ENCODE results near the gene SARM1.
"Not testable (repeated sequence)": the region's sequence is repeated elsewhere in the genome, so short reads cannot be mapped to it uniquely, and the experiment has no call there.

Gene SARM1

DNA sequence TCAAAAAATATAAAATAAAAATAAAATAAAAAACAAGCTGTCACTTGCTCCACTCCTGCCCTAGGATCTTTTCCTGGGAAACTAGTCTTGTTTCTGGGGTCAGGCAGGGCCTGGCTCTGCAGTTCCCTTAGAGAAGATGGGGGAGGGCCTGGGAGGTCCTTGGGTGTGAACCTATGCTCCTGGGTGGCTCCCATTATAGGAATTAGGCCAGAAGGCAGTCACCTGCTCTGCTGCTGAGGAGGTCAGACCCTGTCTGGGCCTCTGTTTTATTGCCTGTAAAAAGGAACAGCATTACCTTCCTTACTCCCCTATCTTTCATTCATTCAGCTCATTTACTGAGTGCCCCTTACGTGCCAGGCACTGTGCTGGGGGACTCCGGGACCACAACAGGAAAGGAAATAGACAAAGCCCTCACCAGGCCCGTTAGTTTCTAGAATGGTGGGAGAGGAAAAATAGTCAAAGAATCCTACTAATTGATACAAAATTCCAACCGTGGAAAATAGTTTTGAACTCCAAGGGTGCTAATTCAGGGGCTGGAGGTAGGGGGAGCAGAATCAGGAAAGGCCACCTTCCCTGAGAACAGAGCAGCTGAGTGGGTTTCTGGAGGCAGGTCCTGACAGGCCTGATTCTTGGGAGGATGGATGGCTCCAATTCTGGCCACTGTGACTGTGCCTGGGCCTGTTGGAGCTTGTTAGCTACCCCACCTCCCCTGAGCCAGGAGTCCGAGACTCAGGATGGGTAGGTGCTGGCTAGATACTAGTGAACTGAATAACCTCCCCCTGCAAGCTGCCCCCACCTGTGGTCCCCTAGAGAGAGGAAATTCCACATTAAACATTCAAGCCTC lies 35.9 kb downstream of the SARM1 start:
- H3K4me3 ChIP-seq (ENCODE audit: low read depth, low read length), result no peak overlapping the region
- DNase-seq (ENCODE audit: low read depth), result no peak

DNA sequence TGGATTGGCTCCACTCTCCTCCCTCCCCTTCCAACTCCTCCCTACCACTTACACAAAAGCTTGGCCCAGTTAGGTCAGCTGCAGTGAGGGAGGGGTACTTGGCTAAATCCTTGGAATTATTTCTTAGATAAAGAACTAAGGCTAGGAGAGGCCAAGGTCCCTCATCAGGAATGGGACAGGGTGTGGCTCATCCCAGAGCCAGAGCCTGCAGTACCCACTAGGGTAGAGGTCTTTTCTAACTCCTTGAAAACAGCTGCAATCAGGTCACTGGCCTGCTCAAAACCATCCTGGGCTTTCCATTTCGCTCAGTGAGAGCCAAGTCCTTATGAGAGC lies 36.4 kb downstream of the SARM1 start:
- no peak for DNase-seq (ENCODE audit: low read depth)
- H3K4me3 ChIP-seq (ENCODE audit: low read depth, low read length), result no peak overlapping the region

DNA sequence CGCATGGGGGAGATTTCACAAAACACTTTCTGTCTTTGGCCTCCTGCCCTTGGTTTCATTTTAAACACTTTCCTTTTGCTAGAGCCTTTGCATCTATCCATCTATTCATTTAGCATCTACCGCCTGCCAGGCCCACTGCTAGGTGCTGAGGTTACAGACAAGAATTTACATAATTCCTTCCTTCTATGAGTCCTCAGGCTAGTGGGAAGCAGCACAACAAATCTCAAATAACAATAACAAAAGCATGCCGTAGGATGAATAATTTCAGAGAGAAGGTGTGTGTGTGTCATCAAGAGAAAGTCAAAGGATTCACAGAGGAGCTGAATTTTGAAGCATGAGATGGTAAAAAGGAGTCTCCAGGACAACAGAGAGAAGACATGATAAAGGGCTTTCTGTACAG lies 40.6 kb downstream of the SARM1 start:
- no peak for DNase-seq (ENCODE audit: low read depth)
- no peak overlapping the region for H3K4me3 ChIP-seq (ENCODE audit: low read depth, low read length)

DNA sequence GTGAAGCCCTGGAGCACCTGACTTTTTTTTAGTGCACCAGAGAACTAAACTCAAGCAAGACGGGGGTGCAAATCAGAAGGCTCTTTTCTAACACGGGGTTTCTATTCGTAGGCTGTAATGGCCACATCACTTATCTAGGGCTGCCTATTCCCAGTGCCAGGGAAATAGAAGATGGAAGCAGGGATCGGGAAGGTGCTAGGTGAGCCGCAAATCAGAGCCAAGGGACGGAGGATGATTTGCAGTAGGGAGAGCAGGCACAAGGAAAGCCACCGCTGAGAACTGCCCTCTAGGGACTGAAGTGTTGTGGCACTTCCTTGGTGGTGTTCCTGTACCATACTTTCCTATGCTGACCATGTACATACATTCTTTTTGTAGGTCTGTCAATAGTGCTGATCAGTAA lies 42.3 kb downstream of the SARM1 start:
- no peak overlapping the region for H3K4me3 ChIP-seq (ENCODE audit: low read depth, low read length)
- DNase-seq (ENCODE audit: low read depth), result no peak

DNA sequence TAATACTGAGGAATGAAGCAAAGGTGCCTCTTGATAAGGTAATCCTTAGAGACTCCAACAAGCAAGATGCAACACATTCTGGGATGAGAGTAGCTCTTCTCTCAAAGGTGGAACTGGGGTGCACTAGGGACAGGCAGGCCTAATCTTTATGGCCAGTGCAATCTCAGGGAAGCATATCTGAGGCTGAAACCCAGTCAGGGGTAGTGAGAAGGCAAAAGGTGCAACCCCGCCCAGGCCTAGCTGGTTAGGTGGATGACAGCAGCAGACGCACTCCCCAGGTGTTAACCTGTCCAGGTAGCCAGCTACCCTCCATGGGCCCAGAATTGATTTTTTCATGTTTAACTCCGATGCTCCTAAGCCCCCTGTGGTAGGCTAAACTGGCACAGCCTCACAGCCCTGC lies 44.4 kb downstream of the SARM1 start:
- DNase-seq (ENCODE audit: low read depth), result no peak

DNA sequence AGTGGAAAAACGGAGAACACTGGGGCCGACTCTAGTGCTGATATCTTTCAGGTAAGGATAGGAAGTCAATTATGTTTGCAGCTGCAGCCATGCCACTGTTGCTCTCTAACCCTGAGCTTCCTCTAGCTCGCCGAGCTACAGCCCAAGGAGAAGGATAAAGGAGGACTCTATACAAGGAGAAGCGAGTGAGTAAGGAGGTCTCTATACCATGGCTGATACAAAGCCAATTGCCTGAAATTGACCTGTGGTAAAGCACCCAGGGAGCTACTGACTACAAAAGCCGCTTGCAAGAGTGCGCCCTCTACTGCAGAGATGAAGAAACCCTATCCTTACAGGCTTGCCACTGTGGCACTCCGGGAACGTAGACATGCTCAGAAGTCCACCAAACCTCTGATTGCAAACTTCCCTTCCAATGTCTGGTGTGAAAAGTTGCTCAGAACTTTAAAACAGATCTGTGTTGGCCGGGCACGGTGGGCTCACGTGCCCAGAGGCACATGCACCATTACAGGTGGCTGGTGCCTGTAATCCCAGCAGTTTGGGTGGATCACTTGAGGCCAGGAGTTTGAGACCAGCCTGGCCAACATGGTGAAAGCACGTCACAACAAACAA lies 45.3 kb downstream of the SARM1 start:
- DNase-seq (ENCODE audit: low read depth), result no peak
- H3K4me3 ChIP-seq (ENCODE audit: low read depth, low read length), result no peak overlapping the region

More for the DNA sequence above, 44.4 kb downstream of the SARM1 start:
- H3K4me3 ChIP-seq (ENCODE audit: low read depth, low read length), result no peak overlapping the region

DNA sequence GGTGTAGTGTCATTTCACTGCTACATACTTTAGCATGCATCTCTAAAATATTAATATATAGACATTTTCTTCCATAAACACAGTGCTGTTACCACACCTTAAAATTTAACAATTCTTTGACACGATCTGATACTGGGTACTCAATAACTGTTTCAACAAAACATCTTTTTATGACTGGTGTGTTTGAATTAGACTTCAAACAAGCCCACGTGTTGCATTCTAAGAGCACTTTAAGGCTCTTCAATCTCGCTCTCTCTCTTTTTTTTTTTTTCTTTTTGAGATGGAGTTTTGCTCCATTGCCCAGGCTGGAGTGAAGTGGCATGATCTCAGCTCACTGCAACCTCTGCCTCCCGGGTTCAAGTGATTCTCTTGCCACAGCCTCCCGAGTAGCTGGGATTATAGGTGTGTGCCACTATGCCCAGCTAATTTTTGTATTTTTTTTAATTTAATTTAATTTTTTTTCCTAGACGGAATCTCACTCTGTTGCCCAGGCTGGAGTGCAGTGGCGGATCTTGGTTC lies 50.4 kb downstream of the SARM1 start:
- no peak overlapping the region for H3K4me3 ChIP-seq (ENCODE audit: low read depth, low read length)
- no peak for DNase-seq (ENCODE audit: low read depth)

DNA sequence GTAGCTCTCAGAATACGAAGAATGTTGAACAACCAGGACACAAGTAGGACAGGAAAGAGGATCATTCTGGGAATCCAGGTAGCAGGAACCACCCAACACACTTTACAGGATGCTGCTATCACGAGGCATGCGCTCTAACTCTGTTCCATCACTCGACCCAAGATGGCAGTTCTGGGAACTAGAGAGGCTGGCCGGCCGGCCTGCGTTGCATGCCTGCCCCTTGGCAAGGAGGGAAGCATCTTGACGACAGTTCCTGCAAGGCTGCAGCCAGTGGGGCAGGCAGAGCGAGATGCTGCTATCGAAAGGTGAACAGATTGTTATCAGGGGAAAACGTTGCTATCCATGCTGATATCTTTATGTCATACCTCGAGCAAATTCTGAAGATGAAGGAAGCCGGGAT lies 53.7 kb downstream of the SARM1 start:
- no peak for DNase-seq (ENCODE audit: low read depth)
- no peak overlapping the region for H3K4me3 ChIP-seq (ENCODE audit: low read depth, low read length)

DNA sequence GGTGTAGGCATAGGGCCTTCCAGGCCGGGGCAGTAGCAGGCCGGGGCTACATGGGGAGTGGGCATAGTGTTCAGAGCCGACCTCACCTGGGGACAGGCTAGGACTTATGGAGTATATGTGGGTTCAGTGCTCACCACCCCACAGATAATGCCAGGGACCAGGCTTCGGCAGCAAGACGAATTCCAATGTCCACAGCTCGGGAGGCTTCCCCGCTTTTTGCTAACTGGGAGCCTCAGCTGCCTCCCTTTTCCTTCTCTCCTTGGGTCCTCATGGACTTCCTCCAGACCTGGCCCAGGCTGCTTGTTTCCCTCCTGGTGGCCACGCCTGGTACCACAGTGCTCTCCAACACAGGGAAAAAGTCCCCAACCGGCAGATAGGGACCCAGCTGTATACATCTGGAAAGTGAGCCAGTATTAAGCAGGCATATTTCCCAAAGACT lies 54.6 kb downstream of the SARM1 start:
- H3K4me3 ChIP-seq (ENCODE audit: low read depth, low read length), result no peak overlapping the region
- no peak for DNase-seq (ENCODE audit: low read depth)

DNA sequence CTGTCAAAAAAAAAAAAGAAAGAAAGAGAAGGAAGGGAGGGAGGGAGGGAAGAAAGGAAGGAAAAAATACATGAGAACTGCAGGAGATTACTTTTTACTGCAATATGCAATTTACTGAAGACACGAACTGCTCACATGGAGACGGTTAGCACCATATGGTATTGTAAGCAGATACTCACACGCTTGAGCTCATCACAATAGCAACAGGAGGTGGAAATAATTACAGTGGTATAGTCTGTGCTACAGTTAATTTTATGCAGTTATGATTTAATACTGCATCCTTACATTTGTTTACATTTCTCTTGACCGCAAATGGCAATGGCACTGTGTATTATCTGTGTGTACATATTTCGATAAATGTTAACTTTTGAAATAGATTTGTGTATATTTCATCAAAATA lies 55.9 kb downstream of the SARM1 start:
- H3K4me3 ChIP-seq (ENCODE audit: low read depth, low read length), result no peak overlapping the region
- DNase-seq (ENCODE audit: low read depth), result no peak

DNA sequence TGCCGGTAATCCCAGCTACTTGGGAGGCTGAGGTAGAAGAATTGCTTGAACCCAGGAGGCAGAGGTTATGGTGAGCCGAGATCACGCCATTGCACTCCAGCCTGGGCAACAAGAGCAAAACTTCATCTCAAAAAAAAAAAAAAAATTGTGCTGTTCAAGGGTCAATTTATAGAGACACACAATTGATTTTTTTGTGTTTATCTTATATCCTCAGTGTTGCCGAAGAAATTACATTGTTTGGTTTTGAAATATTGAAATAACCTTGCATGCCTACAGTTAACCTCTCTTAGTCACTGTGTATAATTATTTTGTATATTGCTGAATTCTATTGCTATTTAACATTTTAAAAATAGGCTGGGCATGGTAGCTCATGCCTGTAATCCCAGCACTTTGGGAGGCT lies 56.5 kb downstream of the SARM1 start:
- DNase-seq (ENCODE audit: low read depth); H3K4me3 ChIP-seq (ENCODE audit: low read depth, low read length): not testable (repeated sequence)

DNA sequence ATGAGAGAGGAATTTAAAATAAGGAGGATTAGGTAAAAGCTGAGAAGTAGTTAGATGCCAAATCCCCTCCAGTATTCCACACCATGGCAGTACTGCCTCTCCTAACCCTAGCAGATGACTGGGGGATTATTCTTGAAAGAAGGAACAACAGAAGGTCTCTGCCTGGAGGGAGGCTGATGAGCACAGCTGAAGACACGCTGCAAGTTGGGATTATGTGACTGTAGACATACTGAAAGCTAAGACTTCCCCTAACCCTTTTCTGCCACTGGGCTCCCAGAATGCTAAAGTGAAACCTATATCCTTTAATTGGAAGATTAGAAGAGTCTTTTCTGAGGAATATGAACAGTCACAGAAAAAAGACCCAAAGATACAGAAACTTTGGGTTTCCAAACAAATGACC lies 62.2 kb downstream of the SARM1 start:
- DNase-seq (ENCODE audit: low read depth), result no peak
- H3K4me3 ChIP-seq (ENCODE audit: low read depth, low read length), result no peak overlapping the region

DNA sequence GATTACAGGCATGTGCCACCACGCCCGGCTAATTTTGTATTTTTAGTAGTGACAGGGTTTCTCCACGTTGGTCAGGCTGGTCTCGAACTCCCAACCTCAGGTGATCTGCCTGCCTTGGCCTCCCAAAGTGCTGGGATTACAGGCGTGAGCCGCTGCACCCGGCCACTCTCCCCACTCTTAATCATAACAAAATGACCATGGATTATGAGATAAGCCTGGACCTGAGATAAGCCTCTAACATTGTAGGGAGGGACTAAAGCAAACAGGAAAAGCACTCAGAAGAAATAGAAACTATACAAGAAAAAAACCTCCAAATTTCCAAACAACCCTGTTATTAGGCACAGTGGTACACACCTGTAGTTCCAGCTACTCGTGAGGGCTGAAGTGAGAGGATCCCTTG lies 62.8 kb downstream of the SARM1 start:
- not testable (repeated sequence) for DNase-seq (ENCODE audit: low read depth); H3K4me3 ChIP-seq (ENCODE audit: low read depth, low read length)

DNA sequence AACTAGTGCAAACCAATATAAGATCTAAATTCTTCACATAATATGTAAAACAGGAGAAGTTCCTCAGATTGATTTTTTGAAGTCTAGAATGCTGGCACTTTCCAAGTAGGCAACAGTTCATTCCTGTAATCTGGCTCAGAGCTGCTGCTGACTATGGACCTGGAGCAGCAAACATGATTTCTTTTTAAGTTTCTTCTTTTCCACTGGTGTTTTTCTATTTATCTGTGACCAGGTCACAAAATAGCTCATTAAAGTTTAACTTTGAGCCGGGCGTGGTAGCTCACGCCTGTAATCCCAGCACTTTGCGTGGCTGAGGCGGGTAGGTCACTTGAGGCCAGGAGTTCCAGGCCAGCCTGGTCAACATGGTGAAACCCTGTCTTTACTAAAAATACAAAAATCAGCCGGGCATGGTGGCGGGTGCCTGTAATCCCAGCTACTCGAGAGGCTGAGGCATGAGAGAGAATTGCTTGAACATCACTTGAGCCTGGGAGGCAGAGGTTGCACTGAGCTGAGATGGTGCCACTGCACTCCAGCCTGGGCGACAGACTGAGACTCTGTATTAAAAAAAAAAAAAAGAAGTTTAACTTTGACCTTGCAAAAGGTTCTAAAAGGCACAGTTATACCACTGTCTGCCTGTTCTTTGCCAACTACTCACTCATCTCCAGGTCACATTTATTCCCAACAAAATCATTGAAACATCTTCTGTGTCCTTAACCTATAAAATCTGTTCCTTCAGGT lies 72.6 kb downstream of the SARM1 start:
- no peak overlapping the region for H3K4me3 ChIP-seq (ENCODE audit: low read depth, low read length)
- no peak for DNase-seq (ENCODE audit: low read depth)

DNA sequence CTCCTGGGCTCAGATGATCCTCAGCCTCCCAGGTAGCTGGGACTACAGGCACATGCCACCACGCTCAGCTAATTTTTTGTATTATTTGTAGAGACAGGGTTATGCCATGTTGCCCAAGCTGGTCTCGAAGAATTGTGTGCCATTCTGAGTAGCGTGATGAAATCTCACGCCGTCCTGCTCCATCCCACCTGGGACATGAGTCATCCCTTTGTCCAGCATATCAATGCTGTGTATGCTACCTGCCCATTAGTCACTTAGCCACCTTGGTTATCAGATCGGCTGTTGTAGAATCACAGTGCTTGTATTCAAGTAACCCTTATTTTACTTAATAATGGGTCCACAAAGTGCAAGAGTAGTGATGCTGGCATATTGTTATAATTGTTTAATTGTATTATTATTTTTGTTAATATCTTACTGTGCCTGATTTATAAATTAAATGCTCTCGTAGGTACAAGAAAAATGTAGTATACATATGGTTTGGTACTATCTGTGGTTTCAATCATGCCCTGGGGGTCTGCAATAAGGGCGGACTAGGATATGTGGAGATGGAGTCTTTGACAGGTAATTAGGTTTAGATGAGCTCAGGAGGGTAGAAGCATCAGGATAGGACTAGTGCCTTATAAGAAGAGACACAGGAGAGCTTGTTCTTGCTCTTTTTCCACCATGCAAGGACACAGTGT lies 75.4 kb downstream of the SARM1 start:
- no peak for DNase-seq (ENCODE audit: low read depth)
- no peak overlapping the region for H3K4me3 ChIP-seq (ENCODE audit: low read depth, low read length)

DNA sequence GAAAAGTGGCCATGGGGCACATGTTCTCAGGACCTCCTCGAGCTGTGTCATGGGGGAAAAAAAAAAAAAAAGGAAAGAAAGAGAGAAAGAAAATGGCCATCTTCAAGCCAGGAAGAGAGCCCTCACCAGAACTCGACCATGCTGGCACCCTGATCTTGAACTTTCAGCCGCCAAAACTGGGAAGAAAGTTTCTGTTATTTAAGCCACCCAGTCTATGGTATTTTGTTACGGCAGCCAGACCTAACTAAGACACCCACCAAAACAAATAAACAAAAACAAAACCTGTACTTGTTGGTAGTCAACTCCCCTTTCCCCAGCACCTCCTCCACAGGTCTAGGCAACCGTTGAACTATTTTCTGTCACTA lies 75.9 kb downstream of the SARM1 start:
- no peak overlapping the region for H3K4me3 ChIP-seq (ENCODE audit: low read depth, low read length)
- DNase-seq (ENCODE audit: low read depth), result no peak

DNA sequence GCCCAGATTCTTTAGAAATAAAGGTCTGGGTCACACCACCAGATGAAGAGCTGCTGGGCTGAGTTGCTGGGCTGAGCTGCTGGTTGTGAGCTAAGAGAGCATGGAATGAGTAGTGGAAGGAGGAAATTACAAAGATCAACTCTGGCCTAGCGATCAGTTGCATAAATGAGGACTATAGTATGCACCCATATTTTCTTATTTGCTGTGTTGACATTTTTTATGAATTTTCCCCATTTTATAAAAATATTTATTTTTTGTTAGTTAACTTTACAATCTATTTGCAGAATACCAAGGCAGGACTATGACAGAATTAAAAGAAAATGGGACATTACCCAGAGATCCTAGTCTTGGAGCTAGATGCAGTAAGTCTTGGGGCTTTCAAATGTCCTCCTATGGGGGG lies 78.4 kb downstream of the SARM1 start:
- no peak overlapping the region for H3K4me3 ChIP-seq (ENCODE audit: low read depth, low read length)
- no peak for DNase-seq (ENCODE audit: low read depth)

Data from skeletal muscle cell (primary cell).